ENCODE measurements around the gene CANT1.

The CANT1 gene

GRCh38 chr17:78944026-78944425 is 65.5 kb downstream of the CANT1 start:
- no peak for DNase-seq (ENCODE audit: low read depth)
- no peak overlapping the region for H3K4me3 ChIP-seq (ENCODE audit: low read length)
- no peak for TF ChIP-seq CTCF (IDR thresholded peaks at IDR 0.05; ENCODE audit: insufficient read depth, low read depth, low read length, missing control alignments)

All from epithelial cell of esophagus (primary cell).